Activated T-helper 1 cell treated with anti-CD3 and anti-CD28 coated beads, Interleukin-12 subunit alpha, Interleukin-12 subunit beta, Interleukin-2, Interleukin-4 antibody, amounts not matched to agents 30 ng/mL and 10 ng/mL and 1 ng/mL, durations not matched to agents 14 hours and 24 hours and 36 hours (primary cell): ENCODE results near the gene NANOGP8. TPM values are rescaled to one million over a fixed set of nuclear protein-coding genes. Genes with fewer than 3 reads are reported as not detected.
"Not testable (repeated sequence)": the region's sequence is repeated elsewhere in the genome, so short reads cannot be mapped to it uniquely, and the experiment has no call there.

ENCODE experiments used
- DNase-seq: peaks from one replicate; pipeline ENCODE4 v3.0.0; 2021; ENCODE audit warnings: low spot score
- H3K27ac Mint-ChIP-seq: one replicate; pipeline ENCODE4 v1.8.0; 2021; ENCODE audit warnings: mild to moderate bottlenecking, mixed read lengths
- H3K27me3 Mint-ChIP-seq: one replicate; pipeline ENCODE4 v1.8.0; 2022; ENCODE audit warnings: mild to moderate bottlenecking, moderate library complexity, mixed read lengths; ENCODE audit not compliant: insufficient read depth
- H3K36me3 Mint-ChIP-seq: one replicate; pipeline ENCODE4 v1.8.0; 2021; ENCODE audit warnings: low read depth, mixed read lengths
- H3K4me1 Mint-ChIP-seq: one replicate; pipeline ENCODE4 v1.8.0; 2021; ENCODE audit warnings: low read depth, mixed read lengths
- H3K4me3 Mint-ChIP-seq: one replicate; pipeline ENCODE4 v1.8.0; 2021; ENCODE audit warnings: mild to moderate bottlenecking, moderate library complexity, mixed read lengths
- H3K9me3 Mint-ChIP-seq: one replicate; pipeline ENCODE4 v1.8.0; 2021; ENCODE audit warnings: mixed read lengths
- intact Hi-C: fragments of 100-400 bp; cut with micrococcal nuclease; formaldehyde crosslinking; loops from one replicate; pipeline ENCODE4 v1.15.1; 2024
- total RNA-seq: library from RNA; stranded (reverse); gene quantifications from 2 replicates; pipeline ENCODE4 v1.2.3, GENCODE V29; 2022

NANOGP8 gene
- total RNA-seq = not detected in 2 replicates

GRCh38 chr15:35085176-35085919, at the start of gene NANOGP8:
Gene NANOGP8 (minus strand): TSS chr15:35085295. CDS start chr15:35085110, 185 bp downstream.
- H3K27ac Mint-ChIP-seq, H3K4me1 Mint-ChIP-seq, H3K4me3 Mint-ChIP-seq, H3K27me3 Mint-ChIP-seq, intact Hi-C loops, DNase-seq, H3K36me3 Mint-ChIP-seq, H3K9me3 Mint-ChIP-seq: not testable (repeated sequence)

GRCh38 chr15:35134299-35134698, 49.2 kb upstream of the NANOGP8 start:
- Mint-ChIP-seq H3K9me3 (no peaks in the 10 kb centered on the region), H3K4me3 (no peak overlapping the region), H3K36me3 (no peaks in the 10 kb centered on the region), H3K4me1 (no peaks in the 10 kb centered on the region), H3K27me3 (no peaks in the 10 kb centered on the region), H3K27ac (no peak overlapping the region)
- no peak for DNase-seq
- intact Hi-C loops = no loop called here

- Mint-ChIP-seq H3K9me3 (no peaks in the 10 kb centered on the region), H3K4me1 (no peaks in the 10 kb centered on the region), H3K4me3 (no peak overlapping the region), H3K36me3 (no peaks in the 10 kb centered on the region), H3K27ac (no peak overlapping the region), H3K27me3 (peaks cover 6% of the 10 kb centered on the region)
- no peak for DNase-seq
- intact Hi-C loops = no loop called here
These were observed 45.1 kb upstream of the NANOGP8 start for GRCh38 chr15:35130245-35130644.

- no peak overlapping the region for H3K4me3 Mint-ChIP-seq
These were observed 44.3 kb upstream of the NANOGP8 start for GRCh38 chr15:35129361-35129760.

GRCh38 chr15:35127717-35128116, 42.6 kb upstream of the NANOGP8 start:
- no peak for DNase-seq
- no peaks in the 10 kb centered on the region for H3K9me3 Mint-ChIP-seq
- H3K27ac Mint-ChIP-seq = no peak overlapping the region
- no peaks in the 10 kb centered on the region for H3K4me1 Mint-ChIP-seq
- H3K27me3 Mint-ChIP-seq = peaks cover 9% of the 10 kb centered on the region
- no peak overlapping the region for H3K4me3 Mint-ChIP-seq
- H3K36me3 Mint-ChIP-seq = no peaks in the 10 kb centered on the region
- intact Hi-C loops = no loop called here

More at GRCh38 chr15:35129361-35129760, 44.3 kb upstream of the NANOGP8 start:
- intact Hi-C loops = no loop called here
- no peaks in the 10 kb centered on the region for H3K4me1 Mint-ChIP-seq
- peaks cover 9% of the 10 kb centered on the region for H3K27me3 Mint-ChIP-seq
- DNase-seq = no peak
- no peaks in the 10 kb centered on the region for H3K9me3 Mint-ChIP-seq
- H3K36me3 Mint-ChIP-seq = no peaks in the 10 kb centered on the region
- H3K27ac Mint-ChIP-seq = no peak overlapping the region

GRCh38 chr15:35126236-35126635, 41.1 kb upstream of the NANOGP8 start:
- Mint-ChIP-seq H3K4me1 (no peaks in the 10 kb centered on the region), H3K27me3 (peaks cover 9% of the 10 kb centered on the region), H3K36me3 (no peaks in the 10 kb centered on the region), H3K27ac (no peak overlapping the region), H3K4me3 (no peak overlapping the region), H3K9me3 (no peaks in the 10 kb centered on the region)
- intact Hi-C loops = no loop called here
- DNase-seq = no peak

- Mint-ChIP-seq H3K4me3 (no peak overlapping the region), H3K4me1 (no peaks in the 10 kb centered on the region), H3K27me3 (peaks cover 9% of the 10 kb centered on the region), H3K9me3 (no peaks in the 10 kb centered on the region), H3K36me3 (no peaks in the 10 kb centered on the region), H3K27ac (no peak overlapping the region)
- no peak for DNase-seq
- intact Hi-C loops = no loop called here
These were observed 38.6 kb upstream of the NANOGP8 start for GRCh38 chr15:35123743-35124142.

- H3K27me3 Mint-ChIP-seq = peaks cover 5% of the 10 kb centered on the region
- H3K36me3 Mint-ChIP-seq = no peaks in the 10 kb centered on the region
These were observed 36.7 kb upstream of the NANOGP8 start for GRCh38 chr15:35121611-35122359.

GRCh38 chr15:35120173-35120572, 35.1 kb upstream of the NANOGP8 start:
- H3K27me3 Mint-ChIP-seq = peaks cover 3% of the 10 kb centered on the region
- DNase-seq = no peak
- no peaks in the 10 kb centered on the region for H3K4me1 Mint-ChIP-seq
- no peak overlapping the region for H3K27ac Mint-ChIP-seq
- H3K36me3 Mint-ChIP-seq = no peaks in the 10 kb centered on the region
- H3K4me3 Mint-ChIP-seq = no peak overlapping the region
- no peaks in the 10 kb centered on the region for H3K9me3 Mint-ChIP-seq
- intact Hi-C loops = no loop called here

More at GRCh38 chr15:35121611-35122359, 36.7 kb upstream of the NANOGP8 start:
- Mint-ChIP-seq H3K9me3 (no peaks in the 10 kb centered on the region), H3K27ac (no peak overlapping the region), H3K4me1 (no peaks in the 10 kb centered on the region), H3K4me3 (no peak overlapping the region)
- DNase-seq = no peak
- intact Hi-C loops = no loop called here

- intact Hi-C loops = no loop called here
- Mint-ChIP-seq H3K36me3 (no peaks in the 10 kb centered on the region), H3K4me3 (no peak overlapping the region), H3K4me1 (no peaks in the 10 kb centered on the region), H3K9me3 (no peaks in the 10 kb centered on the region), H3K27me3 (no peaks in the 10 kb centered on the region), H3K27ac (no peak overlapping the region)
- no peak for DNase-seq
These were observed 33.9 kb upstream of the NANOGP8 start for GRCh38 chr15:35118960-35119359.

GRCh38 chr15:35117543-35118265, 32.6 kb upstream of the NANOGP8 start:
- H3K9me3 Mint-ChIP-seq = no peaks in the 10 kb centered on the region
- H3K36me3 Mint-ChIP-seq = no peaks in the 10 kb centered on the region
- H3K27me3 Mint-ChIP-seq = no peaks in the 10 kb centered on the region
- H3K4me1 Mint-ChIP-seq = no peaks in the 10 kb centered on the region
- no peak overlapping the region for H3K4me3 Mint-ChIP-seq
- intact Hi-C loops = no loop called here
- DNase-seq = no peak
- H3K27ac Mint-ChIP-seq = no peak overlapping the region

GRCh38 chr15:35115155-35115725, 30.1 kb upstream of the NANOGP8 start:
- no peak for DNase-seq
- intact Hi-C loops = no loop called here
- Mint-ChIP-seq H3K4me3 (no peak overlapping the region), H3K9me3 (no peaks in the 10 kb centered on the region), H3K4me1 (no peaks in the 10 kb centered on the region), H3K27me3 (no peaks in the 10 kb centered on the region), H3K27ac (no peak overlapping the region), H3K36me3 (no peaks in the 10 kb centered on the region)

GRCh38 chr15:35112346-35112745, 27.3 kb upstream of the NANOGP8 start:
- no peaks in the 10 kb centered on the region for H3K9me3 Mint-ChIP-seq
- no peaks in the 10 kb centered on the region for H3K36me3 Mint-ChIP-seq
- DNase-seq = no peak
- no peaks in the 10 kb centered on the region for H3K4me1 Mint-ChIP-seq
- no peak overlapping the region for H3K27ac Mint-ChIP-seq
- intact Hi-C loops = no loop called here
- no peaks in the 10 kb centered on the region for H3K27me3 Mint-ChIP-seq
- H3K4me3 Mint-ChIP-seq = no peak overlapping the region
